SJCRH30 (cell line): Measurements from ENCODE around the gene LSM10. TPM values are rescaled to one million over a fixed set of nuclear protein-coding genes. Genes with fewer than 3 reads are reported as not detected.
A peak's percentile ranks its signal among the peaks of the same experiment; 100 is the strongest.

ENCODE experiments used
- DNase-seq, 2 experiments: peaks; one replicate each; pipeline ENCODE4 v3.0.0-alpha.2; 2015 to 2020
- H3K27ac ChIP-seq: fragments of 250-450 bp; sonication (Bioruptor Pico); 2 replicates; pipeline ENCODE4 v1.5.1; 2020; ENCODE audit warnings: mild to moderate bottlenecking, moderate library complexity
- H3K27me3 ChIP-seq: fragments of 250-450 bp; sonication (Bioruptor Pico); 2 replicates; pipeline ENCODE4 v1.5.1; 2020; ENCODE audit warnings: mild to moderate bottlenecking, moderate library complexity
- H3K36me3 ChIP-seq: fragments of 250-450 bp; sonication (Bioruptor Pico); 2 replicates; pipeline ENCODE4 v1.5.1; 2020; ENCODE audit warnings: mild to moderate bottlenecking, moderate library complexity
- H3K4me1 ChIP-seq: fragments of 250-450 bp; sonication (Bioruptor Pico); 2 replicates; pipeline ENCODE4 v1.5.1; 2020; ENCODE audit warnings: mild to moderate bottlenecking, moderate library complexity
- H3K4me3 ChIP-seq: fragments of 250-450 bp; sonication (Bioruptor Pico); 2 replicates; pipeline ENCODE4 v1.5.1; 2020; ENCODE audit warnings: mild to moderate bottlenecking, moderate library complexity
- H3K9me3 ChIP-seq: fragments of 250-450 bp; sonication (Bioruptor Pico); replicated peaks from 2 replicates; pipeline ENCODE4 v1.5.1; 2020; ENCODE audit warnings: mild to moderate bottlenecking, moderate library complexity
- total RNA-seq: library from RNA; depleted of rRNA; stranded (reverse); fragments of >200 nt; shearing (Covaris generic); gene quantifications from 2 replicates; pipeline ENCODE4 v1.2.3, GENCODE V29; 2014

The LSM10 gene
- total RNA-seq, 1 experiment from 2014 or later = 15.4 TPM

DNA sequence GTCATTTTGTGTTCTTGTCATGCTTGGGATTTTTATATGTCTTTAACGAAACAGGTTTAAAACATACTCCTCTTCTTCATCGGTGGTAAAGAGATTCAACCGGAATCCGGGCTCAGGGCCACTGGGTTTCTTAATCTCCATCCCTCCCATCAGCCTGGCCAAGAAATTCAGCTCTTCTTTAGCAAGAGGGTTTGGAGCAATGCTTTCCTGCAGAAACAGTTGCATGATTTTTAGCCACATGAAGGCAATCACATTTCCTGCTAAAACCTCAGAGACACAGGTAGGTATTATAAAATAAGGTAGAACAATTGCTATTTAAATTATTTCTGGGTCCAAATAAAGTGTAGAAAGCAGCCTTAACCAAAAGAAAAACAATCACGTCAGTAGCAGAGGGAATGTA, 22.7 kb upstream of the LSM10 start:
- no peak for DNase-seq
- Histone ChIP-seq H3K9me3 (no peaks in the 10 kb centered on the region), H3K4me3 (no peak overlapping the region), H3K27me3 (no peaks in the 10 kb centered on the region), H3K4me1 (no peaks in the 10 kb centered on the region), H3K27ac (no peak overlapping the region), H3K36me3 (no peaks in the 10 kb centered on the region)

DNA sequence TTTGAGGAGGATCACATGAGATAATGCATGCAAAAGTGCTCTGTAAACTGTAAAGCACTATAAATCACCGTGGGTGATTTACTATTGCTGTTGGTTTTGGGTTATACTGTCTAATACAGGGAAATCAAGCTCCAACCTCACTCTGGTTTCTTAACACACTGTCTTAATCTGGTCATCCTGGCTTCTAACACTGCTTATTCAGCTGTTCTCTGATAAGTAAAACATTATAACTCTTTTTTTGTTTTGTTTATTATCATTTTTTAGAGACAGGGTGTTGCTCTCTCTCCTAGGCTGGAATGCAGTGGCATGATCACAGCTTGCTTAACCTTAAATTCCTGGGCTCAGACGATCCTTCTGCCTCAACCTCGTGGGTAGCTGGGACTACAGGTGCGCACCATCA, 21.9 kb upstream of the LSM10 start:
- Histone ChIP-seq H3K36me3 (no peaks in the 10 kb centered on the region), H3K4me3 (no peak overlapping the region), H3K4me1 (no peaks in the 10 kb centered on the region), H3K27me3 (no peaks in the 10 kb centered on the region), H3K27ac (no peak overlapping the region), H3K9me3 (no peaks in the 10 kb centered on the region)
- DNase-seq = no peak

DNA sequence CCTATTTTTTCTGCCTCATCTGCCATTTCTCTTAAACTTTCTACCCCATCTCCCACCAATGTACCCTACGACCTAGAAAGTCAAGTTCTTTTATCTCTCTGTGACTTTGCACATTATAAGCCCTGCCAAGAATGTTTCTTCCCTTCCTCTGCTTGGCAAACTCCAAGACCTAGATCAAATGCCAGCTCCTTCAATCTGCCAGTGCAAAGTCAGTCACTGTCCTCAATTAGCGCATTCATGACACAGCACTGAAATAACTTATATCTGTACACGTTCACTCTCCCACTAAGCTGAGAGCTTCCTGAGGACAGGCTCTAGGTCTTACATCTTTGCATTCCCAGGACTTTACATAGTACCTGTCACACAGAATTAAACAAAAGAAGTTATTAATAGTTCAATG, 21.4 kb upstream of the LSM10 start:
- H3K27ac ChIP-seq = no peak overlapping the region
- no peaks in the 10 kb centered on the region for H3K27me3 ChIP-seq
- H3K4me3 ChIP-seq = no peak overlapping the region
- no peaks in the 10 kb centered on the region for H3K4me1 ChIP-seq
- H3K9me3 ChIP-seq = no peaks in the 10 kb centered on the region
- DNase-seq = no peak
- no peaks in the 10 kb centered on the region for H3K36me3 ChIP-seq

DNA sequence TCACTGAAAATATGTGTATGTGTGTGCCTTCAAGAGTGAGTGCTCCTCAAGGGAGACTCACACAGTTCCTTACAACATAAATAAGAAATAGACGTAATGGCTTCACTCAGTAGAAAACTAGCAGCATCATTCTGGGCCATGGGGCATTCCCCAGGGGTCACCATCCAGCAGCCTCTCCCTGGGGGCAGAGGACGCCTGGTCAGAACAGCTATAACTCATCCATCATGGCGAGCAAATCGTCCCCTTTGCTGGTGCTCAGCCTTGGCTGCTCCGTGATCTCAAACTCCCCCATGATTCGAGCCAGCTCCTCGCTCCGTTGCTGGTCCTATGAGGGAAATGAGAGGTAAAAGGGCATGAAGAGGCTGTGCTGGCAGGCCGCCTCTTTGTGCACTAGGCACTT, 20.2 kb upstream of the LSM10 start:
- no peaks in the 10 kb centered on the region for H3K9me3 ChIP-seq
- H3K4me1 ChIP-seq = no peaks in the 10 kb centered on the region
- H3K4me3 ChIP-seq = no peak overlapping the region
- H3K27me3 ChIP-seq = no peaks in the 10 kb centered on the region
- H3K36me3 ChIP-seq = no peaks in the 10 kb centered on the region
- DNase-seq = no peak
- H3K27ac ChIP-seq = no peak overlapping the region

DNA sequence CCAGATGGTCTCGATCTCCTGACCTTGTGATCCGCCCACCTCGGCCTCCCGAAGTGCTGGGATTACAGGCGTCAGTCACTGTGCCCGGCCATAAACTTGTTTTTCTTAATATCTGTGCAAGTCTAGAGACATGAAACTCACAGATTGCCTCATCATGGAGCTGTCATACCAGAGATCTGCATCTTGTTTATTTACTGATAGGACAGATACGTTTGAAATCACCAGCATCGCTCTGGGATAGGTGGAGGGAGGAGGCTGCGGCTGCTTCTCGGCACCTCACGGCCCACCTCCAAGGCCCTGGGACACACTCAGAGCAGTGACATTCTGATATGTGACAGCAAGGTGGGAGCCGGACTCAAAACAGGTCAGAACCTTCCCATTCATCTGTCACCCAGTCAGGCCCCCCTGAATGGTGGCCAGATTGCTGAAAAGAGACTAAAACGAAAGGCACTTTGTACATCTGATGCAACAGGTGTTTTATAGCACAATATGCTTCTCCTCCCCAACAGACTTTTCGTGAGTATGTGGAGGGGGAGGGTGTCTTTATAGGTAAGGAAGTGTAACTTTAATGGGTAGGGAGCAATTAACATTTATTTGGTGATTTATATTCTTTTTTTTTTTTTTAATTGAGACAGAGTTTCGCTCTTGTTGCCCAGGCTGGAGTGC, 18.1 kb upstream of the LSM10 start:
- no peaks in the 10 kb centered on the region for H3K4me1 ChIP-seq
- H3K9me3 ChIP-seq = no peaks in the 10 kb centered on the region
- DNase-seq = no peak
- H3K36me3 ChIP-seq = no peaks in the 10 kb centered on the region
- H3K4me3 ChIP-seq = no peak overlapping the region
- no peak overlapping the region for H3K27ac ChIP-seq
- no peaks in the 10 kb centered on the region for H3K27me3 ChIP-seq

DNA sequence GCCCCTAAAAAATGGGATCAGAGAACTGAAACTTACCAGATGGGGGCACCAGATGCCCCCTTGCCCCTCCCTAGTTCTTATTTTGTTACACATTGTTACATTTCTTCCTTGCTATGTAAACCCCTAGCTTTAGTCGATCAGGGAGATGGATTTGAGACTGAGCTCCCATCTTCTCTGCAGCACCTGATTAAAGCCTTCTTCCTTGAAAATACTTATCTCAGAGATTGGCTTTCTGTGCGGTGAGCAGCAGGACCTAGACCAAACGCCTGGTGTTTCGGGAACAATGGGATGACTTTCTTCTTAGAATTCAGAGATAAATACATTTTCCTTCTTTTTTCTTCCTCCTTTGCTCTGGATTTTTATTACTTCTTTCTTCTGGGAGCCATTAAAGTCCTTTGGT, 16.7 kb upstream of the LSM10 start:
- Histone ChIP-seq H3K9me3 (no peaks in the 10 kb centered on the region), H3K27me3 (no peaks in the 10 kb centered on the region), H3K36me3 (peaks cover 6% of the 10 kb centered on the region; the same call in 1 of the 2 replicates), H3K4me3 (no peak overlapping the region), H3K27ac (no peak overlapping the region), H3K4me1 (no peaks in the 10 kb centered on the region)
- no peak for DNase-seq

DNA sequence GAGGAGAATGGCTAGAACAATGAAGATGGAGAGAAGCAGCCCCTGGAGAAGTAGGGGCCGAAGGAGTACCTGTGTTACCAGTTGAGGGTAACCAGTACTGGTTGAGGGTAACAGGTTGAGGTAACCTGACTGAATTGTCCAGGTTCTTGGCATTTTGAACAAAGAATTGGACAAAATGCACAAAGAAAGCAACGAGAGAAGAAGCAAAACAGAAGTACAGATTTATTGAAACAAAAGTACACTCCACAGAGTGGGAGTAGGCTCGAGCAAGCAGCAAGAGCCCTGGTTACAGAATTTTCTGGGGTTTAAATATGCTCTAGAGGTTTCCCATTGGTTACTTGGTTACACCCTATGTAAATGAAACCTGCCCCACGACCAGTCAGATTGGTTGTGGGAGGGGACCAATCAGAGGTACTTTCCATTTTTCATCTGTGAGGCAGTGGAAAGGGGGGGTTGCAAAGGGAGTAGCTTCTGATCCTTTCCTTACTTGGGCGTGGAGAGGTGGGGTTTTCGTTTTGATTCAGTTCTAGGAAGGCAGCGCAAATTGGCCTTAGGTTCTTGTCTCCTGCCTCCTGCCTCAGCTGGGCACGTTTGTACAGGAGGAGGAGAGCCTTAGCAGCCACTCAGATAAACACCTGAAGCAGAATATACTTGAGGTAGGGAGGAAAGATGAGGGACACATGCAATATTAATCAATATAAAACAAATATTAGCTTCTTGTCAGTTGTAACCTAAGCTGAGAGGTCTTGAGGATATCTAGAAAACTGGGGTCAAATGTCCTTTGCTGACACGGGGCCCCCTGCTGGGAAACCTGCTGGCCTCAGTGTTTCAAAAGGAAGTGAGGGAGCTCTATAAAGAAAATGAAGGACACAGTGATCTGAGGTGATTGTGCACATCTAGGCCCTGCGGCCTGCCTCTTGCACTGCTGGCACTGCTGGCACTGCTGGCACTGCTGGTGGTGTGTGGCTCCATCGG, 14.3 kb upstream of the LSM10 start:
- peaks cover 10% of the 10 kb centered on the region for H3K36me3 ChIP-seq
- no peaks in the 10 kb centered on the region for H3K27me3 ChIP-seq
- no peak overlapping the region for H3K27ac ChIP-seq
- peak; percentile 47 to 62 for DNase-seq
- H3K9me3 ChIP-seq = no peaks in the 10 kb centered on the region
- no peaks in the 10 kb centered on the region for H3K4me1 ChIP-seq
- H3K4me3 ChIP-seq = no peak overlapping the region

DNA sequence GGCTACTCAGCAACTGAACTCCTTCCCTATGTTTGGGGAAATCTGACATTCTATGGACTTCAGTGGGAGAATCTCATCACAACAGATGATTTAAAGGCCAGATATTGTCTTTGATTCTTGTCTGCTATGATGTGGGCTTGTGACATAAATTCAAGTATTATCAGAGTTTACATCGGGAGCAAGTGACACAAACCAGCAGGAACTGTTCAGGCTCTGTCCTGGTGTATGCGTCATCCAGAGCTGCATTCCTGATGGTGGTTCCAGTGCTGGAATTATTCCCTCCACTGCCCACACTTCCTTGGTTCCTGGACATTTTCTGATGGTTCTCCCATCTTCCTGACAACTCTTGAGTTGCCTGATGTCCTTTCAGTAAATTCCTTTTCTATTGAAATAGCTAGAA, 10.8 kb upstream of the LSM10 start:
- Histone ChIP-seq H3K9me3 (no peaks in the 10 kb centered on the region), H3K4me3 (no peak overlapping the region), H3K36me3 (peaks cover 10% of the 10 kb centered on the region), H3K4me1 (no peaks in the 10 kb centered on the region), H3K27me3 (no peaks in the 10 kb centered on the region), H3K27ac (no peak overlapping the region)
- no peak for DNase-seq

DNA sequence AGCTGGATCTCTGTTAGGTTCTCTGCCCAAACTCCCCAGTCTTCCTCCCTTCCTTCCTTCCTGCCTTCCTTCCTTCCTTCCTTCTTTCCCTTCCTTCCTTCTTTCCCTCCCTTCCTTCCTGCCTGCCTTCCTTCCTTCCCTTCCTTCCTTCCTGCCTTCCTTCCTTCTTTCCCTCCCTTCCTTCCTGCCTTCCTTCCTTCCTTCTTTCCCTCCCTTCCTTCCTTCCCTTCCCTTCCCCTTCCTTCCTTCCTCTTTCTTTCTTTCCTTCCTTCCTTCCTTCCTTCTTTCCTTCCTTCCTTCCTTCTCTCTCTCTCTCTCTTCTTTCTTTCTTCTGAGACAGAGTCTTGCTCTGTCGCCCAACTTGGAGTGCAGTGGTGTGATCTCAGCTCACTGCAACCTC, 8.7 kb upstream of the LSM10 start:
- Histone ChIP-seq H3K27me3 (no peaks in the 10 kb centered on the region), H3K4me1 (no peaks in the 10 kb centered on the region), H3K36me3 (peaks cover 10% of the 10 kb centered on the region), H3K9me3 (no peaks in the 10 kb centered on the region), H3K4me3 (no peak overlapping the region), H3K27ac (no peak overlapping the region)
- no peak for DNase-seq

DNA sequence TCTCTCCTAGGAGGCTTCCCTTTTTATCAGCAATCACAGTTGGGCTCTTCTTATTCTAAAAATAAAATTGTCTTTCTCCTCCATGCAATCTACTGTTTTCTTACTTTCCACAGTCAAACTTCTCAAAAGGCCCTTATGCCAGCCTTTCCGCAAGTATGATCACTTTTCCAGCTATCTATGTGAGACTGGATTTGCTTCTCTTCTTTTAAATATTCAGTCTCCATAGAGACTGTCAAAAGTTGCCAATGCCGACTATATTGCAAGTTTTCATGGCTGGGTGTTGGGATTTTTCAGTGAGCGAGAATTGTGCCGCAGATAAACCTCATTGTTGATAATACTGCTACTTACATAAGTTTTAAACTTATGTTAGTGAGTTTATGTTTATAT, 4.8 kb upstream of the LSM10 start:
- no peaks in the 10 kb centered on the region for H3K4me1 ChIP-seq
- no peaks in the 10 kb centered on the region for H3K27me3 ChIP-seq
- H3K9me3 ChIP-seq = no peaks in the 10 kb centered on the region
- peaks cover 2% of the 10 kb centered on the region; the same call in 1 of the 2 replicates for H3K36me3 ChIP-seq
- DNase-seq = no peak
- no peak overlapping the region for H3K4me3 ChIP-seq
- no peak overlapping the region for H3K27ac ChIP-seq

DNA sequence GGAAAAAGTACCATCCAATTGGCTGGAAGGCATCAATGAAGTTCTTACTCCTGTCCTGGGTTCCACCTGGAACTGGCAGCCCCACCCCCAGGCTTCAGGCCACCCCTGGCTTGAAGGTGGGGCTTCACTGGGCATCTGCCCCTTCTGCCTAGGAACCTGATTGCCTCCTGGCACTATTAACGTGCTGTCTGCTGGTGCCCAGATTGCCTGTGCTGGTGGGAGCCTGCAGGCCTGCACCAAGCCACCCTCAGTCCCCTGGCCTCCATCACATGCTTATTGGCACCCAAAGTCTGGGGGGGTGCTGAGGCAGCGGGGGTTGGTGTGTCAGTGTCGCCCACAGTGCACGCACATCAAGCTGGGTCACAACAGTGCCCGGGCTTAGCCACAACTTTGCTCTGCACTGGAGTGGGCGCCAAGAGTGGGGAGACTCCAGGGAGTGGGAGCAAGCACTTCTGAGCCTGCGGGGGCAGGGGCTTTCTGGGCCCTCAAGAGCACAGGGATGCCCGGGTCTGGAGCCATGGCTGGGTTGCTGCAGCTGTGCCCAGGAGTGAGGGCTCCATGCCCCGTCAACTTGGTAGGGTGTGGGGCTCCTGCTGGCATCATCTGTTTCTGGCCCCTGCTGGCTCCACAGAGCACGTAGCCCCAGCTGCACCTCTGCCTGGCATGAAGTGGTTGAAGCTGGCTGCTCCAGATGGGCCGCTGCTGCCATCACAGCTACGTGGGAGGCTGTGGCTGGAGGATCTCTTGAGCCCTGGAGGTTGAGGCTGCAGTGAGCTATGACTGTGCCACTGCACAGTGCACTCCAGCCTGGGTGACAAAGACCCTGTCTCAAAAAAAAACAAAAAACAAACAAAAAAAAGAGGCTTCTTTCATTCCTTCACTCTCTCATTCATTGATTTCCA, 4.1 kb upstream of the LSM10 start:
- Histone ChIP-seq H3K27ac (peak overlapping the region; percentile 55), H3K4me3 (peak overlapping the region; percentile 58), H3K36me3 (no peaks in the 10 kb centered on the region), H3K9me3 (no peaks in the 10 kb centered on the region), H3K27me3 (no peaks in the 10 kb centered on the region), H3K4me1 (no peaks in the 10 kb centered on the region)
- DNase-seq = no peak

DNA sequence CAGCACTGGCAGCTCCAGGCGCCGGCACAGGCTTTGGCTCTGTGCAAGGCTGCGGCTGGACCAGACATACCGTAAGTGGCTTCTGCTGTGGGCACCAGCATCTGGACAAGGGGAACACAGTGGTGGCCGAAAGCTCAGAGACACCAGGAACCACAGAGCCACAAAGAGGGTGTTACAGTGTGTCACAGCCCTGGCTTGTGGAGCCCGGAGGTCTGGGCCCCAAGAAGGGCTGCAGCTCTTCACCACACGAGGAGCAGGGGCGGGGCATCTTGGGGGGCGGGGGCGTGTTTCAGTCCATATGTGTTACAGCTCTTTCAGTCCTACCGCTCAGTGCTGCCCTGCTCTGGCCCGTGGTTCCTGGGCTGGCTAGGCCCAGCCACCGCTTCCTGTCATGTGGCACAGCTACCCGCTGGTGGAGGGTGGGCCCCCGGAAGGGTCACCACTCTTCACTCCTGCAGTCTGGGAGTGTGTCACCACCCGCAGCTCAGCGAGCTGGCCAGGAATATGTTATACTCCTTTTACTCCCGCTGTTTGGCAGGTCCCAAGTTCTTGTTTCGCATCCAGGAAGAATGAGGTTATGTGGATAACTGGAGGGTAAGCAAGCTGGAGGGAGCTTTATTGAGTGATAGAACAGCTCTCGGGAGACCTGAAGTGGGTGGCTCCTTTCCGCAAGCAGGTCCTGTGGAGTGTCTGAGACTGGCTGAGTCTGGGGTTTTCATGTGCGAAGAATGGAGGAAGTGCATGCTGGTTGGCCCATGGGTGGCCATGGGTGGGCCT, 3.3 kb upstream of the LSM10 start:
- no peaks in the 10 kb centered on the region for H3K27me3 ChIP-seq
- peak; percentile 98 for DNase-seq
- H3K4me1 ChIP-seq = no peaks in the 10 kb centered on the region
- H3K9me3 ChIP-seq = no peaks in the 10 kb centered on the region
- H3K27ac ChIP-seq = peak overlapping the region; percentile 55
- no peaks in the 10 kb centered on the region for H3K36me3 ChIP-seq
- H3K4me3 ChIP-seq = peak overlapping the region; percentile 58

DNA sequence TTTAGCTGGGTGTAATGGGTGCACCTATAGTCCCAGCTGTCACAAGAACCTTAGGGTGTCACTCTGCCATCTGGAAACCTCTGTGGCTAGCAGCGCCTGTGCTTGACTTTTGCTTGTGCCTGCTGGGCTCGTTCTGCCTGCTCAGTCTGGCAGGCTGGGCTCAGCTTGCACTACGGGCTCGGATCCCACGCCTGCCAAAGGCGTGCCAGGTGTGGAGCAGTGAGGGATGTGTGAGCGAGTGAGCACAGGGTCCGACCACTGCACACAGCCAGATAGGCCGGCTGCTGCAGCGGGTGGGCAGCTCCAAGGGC, 2.8 kb upstream of the LSM10 start:
- peak overlapping the region; percentile 25; the same call in 1 of the 2 replicates for H3K27ac ChIP-seq
- H3K9me3 ChIP-seq = no peaks in the 10 kb centered on the region
- H3K4me1 ChIP-seq = no peaks in the 10 kb centered on the region
- H3K4me3 ChIP-seq = peak overlapping the region; percentile 58
- H3K27me3 ChIP-seq = no peaks in the 10 kb centered on the region
- DNase-seq = no peak
- H3K36me3 ChIP-seq = no peaks in the 10 kb centered on the region

DNA sequence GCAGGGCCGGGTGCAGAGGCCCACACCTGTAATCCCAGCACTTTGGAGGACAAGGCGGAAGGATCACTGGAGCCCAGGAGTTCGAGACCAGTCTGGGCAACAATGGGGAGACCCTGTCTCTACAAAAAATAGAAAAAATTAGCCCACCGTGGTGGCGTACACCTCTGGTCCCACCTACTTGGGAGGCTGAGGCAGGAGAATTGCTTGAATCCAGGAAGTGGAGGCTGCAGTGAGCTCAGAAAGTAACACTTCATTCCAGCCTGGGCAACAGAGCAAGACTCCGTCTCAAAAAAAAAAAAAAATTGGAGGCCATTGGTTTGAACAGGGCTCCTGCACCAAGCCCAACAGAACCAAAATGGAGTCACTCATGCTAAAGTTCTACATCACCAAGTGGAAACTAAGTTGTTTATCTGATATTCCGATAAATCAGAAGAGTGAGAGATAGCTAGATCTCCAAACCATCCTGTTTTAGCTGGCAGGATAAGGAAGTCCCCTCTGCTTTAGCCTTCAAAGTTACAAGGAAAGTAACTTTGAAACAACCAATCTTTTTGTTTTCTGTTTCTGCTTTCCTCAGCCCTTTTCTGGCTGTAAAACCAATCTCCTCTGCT, 766 bp upstream of the LSM10 start:
- DNase-seq = no peak
- Histone ChIP-seq H3K4me3 (peak overlapping the region; percentile 89), H3K9me3 (no peaks in the 10 kb centered on the region), H3K36me3 (no peaks in the 10 kb centered on the region; the same call in 1 of the 2 replicates), H3K4me1 (no peaks in the 10 kb centered on the region), H3K27ac (no peak overlapping the region), H3K27me3 (no peaks in the 10 kb centered on the region)
